HG02943 (cell line): ENCODE results near the gene PHKG2.
A peak's percentile ranks its signal among the peaks of the same experiment; 100 is the strongest.
"Not testable (repeated sequence)": the region's sequence is repeated elsewhere in the genome, so short reads cannot be mapped to it uniquely, and the experiment has no call there.

Experiments used
- ATAC-seq: cut with Tn5 transposase; IDR thresholded peaks from one replicate; pipeline ENCODE4 v1.9.1; 2021; ENCODE audit warnings: mild to moderate bottlenecking, low read depth, moderate library complexity; ENCODE audit not compliant: unreplicated experiment

PHKG2 gene, protein sequence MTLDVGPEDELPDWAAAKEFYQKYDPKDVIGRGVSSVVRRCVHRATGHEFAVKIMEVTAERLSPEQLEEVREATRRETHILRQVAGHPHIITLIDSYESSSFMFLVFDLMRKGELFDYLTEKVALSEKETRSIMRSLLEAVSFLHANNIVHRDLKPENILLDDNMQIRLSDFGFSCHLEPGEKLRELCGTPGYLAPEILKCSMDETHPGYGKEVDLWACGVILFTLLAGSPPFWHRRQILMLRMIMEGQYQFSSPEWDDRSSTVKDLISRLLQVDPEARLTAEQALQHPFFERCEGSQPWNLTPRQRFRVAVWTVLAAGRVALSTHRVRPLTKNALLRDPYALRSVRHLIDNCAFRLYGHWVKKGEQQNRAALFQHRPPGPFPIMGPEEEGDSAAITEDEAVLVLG

DNA sequence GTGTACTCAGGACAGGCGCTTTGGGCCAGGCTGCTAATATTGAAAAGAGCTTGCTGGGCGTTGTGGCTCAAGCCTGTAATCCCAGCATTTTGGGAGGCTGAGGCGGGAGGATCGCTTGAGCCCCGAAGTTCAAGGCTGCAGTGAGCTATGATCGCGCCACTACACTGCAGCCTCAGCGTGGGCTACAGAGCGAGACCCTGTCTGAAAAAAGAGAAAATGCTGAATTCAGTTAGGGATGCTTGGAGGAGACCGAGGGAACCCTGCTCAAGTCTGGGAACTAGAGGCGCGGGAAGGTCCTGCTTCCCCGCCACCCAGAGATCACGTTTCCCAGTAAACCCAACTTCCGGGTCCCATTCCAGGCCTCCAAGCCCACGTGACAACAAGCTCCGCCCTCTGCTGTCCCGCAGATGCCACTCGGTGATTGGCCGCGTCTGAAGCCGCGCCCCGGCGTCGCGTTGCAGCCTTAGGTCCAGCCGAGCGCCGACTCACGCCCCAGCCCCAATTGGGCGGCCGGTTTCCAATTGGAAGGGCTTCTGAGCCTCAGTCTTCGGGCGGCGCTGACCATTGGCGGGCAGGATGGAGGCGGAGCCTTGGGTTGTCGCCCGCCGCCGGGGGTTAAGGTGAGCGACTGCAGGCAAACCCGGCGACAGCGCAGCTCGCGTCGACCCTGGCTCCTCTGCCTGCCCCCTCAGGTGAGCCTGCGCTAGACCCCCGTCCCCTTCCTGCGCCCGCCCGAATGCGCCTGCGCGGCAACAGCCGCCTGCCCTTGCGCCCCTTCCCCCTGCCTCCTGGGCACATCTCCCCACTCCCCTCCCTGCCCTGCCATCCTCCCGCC lies at the start of gene PHKG2:
Gene PHKG2 (plus strand): TSS at position 627 of the 835 bp plus-strand sequence. CDS start 396 bp downstream, outside the sequence.
- ATAC-seq: peak; percentile 86

DNA sequence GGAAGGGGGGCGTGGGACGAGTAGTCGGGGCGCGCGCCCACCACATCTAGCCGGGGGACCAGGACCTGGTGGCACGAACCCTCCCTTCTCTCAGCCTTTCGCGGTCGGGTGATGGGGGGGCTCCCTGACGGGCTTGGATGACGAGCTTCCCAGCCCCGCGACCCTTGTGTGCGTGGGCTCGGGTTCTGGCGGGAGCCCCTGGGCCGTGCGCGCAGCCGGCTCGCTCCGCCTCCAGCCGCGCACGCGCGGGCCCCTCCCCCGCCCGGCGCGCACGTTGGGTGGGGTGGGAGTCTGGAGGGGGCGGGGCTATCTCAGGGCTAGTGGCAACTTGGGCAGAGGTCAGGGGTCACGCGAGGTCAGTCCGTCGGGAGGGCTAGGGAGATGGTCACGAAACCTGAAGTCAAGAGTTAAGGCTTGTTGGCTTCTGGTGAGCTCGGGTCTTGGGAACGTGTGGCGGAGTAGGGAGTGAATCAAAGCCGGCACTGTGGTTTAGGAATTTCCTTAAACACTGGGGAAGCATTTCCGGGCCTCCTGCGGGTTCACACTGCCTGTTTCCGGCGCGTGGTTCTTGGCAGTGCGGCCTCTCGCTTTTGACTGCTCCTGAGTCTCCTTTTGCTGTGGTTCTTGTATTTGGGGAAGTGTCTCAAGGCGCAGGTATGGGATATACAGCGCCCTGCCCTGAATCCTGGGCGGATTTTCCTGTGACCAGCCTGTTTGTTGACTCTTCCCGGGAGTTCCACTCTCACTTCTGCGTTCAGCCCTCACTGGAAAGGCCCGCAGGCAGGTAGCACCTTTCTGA lies 49.2 kb upstream of the PHKG2 start, which contains the start of gene SRCAP:
Gene SRCAP (plus strand): TSS at position 356 of the 799 bp plus-strand sequence. CDS start 1,654 bp downstream, outside the sequence.
- peak; percentile 26 for ATAC-seq

DNA sequence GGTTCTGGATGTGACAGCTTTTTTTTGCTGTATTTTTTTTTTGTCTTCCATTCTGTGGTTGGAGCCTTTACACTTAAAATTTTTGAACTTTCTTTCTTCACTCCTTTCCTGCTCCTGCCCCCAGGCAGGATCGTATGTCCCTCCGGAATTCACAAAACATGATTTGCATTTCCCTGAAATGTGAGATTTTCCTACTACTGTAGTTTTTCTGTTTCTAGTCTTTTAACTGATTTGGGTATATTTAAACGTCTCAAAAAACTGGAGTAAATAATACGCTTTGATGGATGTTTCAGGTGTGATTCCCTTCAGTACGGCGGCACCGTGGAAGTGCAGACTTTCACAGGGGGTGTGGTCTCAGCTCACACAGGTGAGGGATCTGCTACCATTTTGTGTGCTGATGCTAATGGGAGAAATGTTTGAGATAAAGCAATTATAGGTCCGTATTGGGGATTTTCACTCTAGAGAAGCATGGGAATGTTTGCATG lies 48.6 kb upstream of the PHKG2 start:
- no peak for ATAC-seq

DNA sequence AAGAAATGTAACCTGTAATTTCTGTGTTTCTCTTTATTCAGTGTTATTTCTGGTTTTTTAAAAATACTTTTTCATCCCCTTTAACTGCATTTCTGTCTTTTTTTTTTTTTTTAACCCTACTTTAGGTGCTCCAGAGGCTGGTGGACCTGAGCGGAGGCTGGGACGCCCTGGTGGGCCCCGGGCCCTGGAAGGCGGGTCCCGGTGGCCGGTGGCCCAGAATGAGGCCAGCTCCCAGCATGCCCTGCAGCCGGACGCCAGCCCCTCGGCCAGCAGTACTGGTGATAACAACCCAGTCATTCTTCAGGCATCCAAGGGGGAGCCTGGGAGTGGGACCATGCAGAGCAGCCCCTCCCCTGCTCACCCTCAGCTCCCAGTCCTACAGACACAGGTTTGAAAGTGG lies 47.7 kb upstream of the PHKG2 start:
- no peak for ATAC-seq

DNA sequence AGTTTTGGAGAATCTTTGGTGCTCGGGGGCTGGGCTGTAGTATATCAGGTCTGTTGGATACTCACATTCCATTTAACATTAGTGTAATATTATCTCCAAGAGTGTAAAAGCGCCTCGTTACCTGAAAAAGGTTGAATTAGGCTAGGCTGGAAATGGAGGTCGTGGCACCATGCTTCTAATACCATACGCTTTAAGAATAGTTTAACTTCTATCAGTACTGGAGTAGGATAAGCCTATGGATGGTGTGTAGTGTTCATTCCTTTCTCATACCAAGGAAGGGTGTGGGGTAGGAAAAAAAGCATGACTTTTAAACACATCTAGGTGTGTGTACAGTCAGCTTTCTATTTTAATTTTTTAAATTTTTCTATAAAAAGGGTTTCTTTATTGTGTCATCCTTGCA lies 47.3 kb upstream of the PHKG2 start:
- ATAC-seq: no peak

DNA sequence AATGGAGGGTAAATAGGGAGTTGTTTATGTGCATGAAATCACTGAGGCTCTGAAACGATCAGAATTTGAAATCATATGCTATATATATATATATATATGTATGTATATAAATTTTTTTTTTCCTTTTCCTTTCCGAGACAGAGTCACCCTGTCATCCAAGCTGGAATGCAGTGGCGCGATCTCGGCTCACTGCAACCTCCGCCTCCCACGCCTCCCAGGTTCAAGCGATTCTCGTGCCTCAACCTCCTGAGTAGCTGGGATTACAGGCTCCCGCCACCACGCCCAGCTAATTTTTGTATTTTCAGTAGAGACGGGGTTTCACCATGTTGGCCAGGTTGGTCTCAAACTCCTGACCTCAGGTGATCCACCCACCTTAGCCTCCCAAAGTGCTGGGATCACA lies 45.2 kb upstream of the PHKG2 start:
- not testable (repeated sequence) for ATAC-seq

DNA sequence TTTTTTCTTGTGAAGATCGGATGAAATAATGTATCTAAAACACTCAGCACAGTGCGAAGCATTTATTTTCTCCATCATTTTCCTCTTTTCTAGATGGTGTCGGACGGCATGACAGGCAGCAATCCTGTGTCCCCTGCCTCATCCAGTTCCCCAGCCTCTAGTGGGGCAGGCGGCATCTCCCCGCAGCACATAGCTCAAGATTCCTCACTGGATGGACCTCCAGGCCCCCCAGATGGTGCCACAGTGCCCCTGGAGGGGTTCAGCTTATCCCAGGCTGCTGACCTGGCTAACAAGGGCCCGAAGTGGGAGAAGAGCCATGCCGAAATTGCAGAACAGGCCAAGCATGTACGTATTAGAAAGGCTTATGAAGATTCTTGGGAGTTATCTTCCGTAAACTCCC lies 44.3 kb upstream of the PHKG2 start:
- ATAC-seq: no peak

DNA sequence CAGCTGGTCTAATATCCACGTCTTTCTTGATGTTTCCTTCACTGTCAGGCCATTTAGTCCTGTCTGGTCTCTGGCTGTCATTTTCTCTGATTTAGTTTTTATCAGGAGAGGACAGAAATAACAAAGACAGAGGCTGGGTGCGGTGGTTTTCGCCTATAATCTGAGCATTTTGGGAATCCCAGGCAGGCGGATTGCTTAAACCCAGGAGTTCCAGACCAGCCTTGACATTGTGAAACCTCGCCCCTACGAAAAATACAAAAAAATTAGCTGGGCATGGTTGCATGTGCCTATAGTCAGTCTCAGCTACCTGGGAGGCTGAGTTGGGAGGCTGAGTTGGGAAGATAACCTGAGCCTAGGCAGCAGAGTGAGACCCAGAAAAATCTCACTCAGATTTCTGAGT lies 42.2 kb upstream of the PHKG2 start:
- no peak for ATAC-seq

DNA sequence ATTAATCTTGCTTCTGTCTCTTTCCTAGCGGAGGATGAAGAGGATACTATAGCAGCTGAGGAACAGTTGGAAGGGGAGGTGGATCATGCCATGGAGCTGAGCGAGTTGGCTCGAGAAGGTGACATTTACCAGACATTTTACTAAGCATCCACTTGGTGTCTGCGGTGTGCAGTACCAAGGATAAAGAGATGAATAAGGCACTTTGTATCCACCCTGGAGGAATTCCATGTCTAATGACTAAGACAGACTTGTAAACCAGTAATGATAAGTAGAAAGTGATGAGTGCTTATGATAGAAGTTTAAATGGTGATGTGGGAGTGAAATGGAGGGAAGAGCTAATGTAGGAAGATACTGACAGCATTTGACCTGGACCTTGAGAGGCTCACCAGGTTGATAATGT lies 37.3 kb upstream of the PHKG2 start:
- ATAC-seq: no peak

DNA sequence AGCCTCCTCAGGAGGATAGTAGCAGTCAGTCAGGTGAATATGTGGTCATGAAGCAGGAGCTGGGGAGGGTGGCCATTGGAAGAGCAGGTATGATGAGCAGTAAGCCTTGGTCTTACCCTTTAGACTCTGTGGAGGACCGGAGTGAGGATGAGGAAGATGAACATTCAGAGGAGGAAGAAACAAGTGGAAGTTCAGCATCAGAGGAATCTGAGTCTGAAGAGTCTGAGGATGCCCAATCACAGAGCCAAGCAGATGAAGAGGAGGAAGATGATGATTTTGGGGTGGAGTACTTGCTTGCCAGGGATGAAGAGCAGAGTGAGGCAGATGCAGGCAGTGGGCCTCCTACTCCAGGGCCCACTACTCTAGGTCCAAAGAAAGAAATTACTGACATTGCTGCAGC lies 36.5 kb upstream of the PHKG2 start:
- ATAC-seq: no peak

DNA sequence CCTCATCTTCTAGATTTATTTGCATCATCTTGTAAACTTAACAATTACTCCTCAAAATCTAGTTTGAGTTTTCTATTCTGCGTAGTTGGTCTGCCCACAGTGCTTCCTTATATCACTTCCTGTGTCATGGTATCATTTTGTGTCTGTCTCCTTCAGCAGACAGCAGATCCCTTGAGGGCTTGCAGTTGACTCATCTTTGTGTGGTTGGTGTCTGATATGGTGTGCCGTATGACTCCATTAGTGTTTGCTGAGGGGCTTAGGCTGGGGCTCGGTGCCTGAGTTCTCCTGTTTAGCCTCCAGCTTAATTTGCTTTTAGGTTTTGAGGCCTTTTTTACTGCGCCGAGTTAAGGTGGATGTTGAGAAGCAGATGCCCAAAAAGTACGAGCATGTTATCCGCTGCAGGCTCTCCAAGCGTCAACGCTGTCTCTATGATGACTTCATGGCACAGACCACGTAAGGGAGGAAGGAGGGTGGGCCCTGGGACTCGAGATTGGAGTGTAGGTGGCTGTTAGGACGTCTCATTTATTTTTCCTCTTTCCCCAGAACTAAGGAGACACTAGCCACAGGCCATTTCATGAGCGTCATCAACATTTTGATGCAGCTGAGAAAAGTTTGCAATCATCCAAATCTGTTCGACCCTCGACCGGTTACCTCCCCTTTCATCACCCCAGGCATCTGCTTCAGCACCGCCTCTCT lies 32.3 kb upstream of the PHKG2 start:
- ATAC-seq: no peak

DNA sequence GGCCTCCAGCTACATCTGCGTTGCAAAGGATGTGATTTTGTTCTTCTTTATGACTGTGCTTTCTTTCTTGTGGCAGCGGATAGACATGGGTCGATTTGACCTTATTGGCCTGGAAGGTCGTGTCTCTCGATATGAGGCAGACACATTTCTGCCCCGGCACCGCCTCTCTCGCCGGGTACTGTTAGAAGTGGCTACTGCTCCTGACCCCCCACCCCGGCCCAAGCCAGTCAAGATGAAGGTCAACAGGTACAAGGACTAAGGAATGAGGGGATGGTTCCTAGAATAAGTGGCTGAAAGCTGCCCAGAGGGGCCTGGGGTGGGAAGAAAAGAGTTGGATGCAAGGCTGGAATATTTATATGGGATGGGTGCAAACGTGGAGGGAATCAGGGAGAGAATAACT lies 28.1 kb upstream of the PHKG2 start:
- ATAC-seq: no peak

DNA sequence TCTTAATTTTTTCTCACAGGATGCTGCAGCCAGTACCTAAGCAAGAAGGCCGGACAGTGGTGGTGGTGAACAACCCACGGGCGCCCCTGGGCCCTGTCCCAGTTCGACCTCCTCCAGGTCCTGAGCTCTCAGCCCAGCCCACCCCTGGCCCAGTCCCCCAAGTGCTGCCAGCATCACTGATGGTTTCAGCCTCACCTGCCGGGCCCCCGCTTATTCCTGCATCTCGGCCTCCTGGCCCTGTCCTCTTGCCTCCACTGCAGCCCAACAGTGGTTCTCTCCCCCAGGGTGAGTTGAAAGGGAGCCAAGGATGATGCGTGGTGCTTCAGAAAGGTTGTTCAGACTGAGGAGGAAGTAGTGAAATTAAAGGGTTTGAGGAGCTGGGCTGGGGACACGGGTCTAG lies 27.5 kb upstream of the PHKG2 start:
- ATAC-seq: no peak

DNA sequence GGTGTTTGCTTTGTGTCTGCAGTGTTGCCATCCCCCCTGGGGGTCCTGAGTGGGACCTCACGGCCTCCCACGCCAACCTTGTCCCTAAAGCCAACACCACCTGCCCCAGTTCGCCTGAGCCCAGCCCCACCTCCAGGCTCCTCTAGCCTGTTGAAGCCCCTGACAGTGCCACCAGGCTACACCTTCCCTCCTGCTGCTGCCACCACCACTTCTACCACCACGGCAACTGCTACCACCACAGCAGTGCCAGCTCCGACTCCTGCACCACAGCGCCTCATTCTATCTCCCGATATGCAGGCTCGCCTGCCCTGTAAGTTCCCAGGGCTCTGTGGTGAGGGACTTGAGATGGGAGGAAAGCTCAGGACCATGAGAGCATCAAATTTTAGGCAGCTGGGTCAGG lies 27.1 kb upstream of the PHKG2 start:
- no peak for ATAC-seq

DNA sequence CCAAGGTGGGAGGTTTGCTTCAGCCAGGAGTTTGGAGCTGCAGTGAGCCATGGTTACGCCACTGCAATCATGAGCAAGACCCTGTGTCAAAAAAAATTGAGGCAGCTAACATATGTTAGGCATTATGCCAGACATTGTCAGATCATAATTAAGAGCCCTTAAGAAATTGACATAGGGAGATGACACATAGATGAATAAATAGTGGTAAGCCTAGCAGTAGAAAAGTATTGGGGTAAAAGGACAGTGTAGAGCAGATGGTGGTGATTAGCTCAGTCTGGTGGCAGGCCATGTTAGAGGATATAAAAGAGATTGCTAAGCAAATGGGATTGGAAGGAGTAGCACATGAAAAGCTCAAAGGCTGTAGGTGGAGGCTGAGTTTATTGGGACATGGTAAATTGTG lies 26.6 kb upstream of the PHKG2 start:
- no peak for ATAC-seq

DNA sequence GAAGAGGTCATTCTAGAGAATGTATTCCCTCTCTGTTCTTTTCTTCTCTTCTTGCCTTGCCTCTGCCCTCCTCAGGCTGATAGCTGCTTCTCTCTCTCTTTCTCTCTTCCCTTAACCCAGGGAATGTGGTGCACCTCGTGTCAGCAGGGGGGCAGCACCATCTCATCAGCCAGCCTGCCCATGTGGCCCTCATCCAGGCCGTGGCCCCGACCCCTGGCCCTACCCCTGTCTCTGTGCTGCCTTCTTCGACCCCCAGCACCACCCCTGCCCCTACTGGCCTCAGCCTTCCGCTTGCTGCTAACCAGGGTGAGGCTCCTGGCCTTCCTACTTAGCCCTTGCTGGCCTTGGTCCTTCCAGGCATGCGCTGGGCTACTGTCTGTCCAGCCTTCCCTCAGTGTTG lies 25.8 kb upstream of the PHKG2 start:
- no peak for ATAC-seq

DNA sequence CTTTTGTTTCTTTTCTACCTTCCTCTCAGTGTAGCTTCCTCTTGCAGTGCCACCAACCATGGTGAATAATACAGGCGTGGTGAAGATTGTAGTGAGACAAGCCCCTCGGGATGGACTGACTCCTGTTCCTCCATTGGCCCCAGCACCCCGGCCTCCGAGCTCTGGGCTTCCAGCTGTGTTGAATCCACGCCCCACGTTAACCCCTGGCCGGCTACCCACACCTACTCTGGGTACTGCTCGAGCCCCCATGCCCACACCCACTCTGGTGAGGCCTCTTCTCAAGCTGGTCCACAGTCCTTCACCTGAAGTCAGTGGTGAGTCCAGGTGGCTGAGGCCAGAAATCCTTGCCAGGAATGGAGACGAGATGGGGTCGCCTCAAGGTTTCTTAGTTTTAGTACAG lies 25.3 kb upstream of the PHKG2 start:
- no peak for ATAC-seq

DNA sequence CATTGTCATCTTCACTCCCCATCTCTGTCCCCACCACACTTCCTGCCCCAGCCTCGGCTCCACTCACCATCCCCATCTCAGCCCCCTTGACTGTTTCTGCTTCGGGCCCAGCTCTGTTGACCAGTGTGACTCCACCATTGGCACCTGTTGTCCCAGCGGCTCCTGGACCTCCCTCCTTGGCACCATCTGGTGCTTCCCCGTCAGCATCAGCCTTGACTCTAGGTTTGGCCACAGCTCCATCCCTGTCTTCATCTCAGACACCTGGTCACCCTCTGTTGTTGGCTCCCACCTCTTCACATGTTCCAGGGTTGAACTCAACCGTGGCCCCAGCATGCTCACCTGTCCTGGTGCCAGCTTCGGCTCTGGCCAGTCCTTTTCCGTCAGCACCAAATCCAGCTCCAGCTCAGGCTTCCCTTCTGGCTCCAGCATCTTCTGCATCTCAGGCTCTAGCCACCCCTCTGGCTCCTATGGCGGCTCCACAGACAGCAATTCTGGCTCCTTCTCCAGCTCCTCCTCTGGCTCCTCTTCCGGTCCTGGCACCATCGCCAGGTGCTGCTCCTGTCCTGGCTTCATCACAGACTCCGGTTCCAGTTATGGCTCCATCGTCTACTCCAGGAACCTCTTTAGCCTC lies 24.4 kb upstream of the PHKG2 start:
- no peak for ATAC-seq

DNA sequence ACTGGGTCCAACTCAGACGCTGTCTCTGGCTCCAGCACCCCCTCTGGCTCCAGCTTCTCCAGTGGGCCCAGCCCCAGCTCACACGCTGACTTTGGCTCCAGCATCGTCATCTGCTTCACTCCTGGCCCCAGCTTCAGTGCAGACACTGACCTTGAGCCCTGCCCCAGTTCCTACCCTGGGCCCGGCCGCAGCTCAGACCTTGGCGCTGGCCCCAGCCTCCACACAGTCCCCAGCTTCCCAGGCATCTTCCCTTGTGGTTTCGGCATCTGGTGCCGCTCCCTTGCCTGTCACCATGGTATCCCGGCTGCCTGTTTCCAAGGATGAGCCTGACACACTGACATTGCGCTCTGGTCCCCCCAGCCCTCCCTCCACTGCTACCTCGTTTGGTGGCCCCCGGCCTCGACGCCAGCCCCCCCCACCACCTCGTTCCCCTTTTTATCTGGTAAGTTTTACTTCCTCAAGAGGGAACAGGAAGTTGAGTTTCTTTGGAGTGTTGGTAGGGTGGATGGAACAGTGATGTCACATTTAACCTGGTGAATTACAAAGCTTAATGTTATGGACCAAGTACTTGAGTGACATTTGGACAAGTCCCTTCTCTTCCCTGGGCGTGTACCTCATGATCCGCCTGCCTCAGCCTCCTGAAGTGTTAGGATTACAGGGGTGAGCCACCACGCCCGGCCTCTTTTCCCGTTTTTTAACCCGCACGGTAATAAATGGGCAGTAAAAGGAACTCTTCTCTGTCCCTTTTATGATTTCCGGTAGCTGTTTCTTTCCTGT lies 23.4 kb upstream of the PHKG2 start:
- no peak for ATAC-seq
